GM12892 (cell line): ENCODE measurements around the gene CENPO.

ENCODE experiments used
- POLR2A ChIP-seq: IDR thresholded peaks from 2 replicates; pipeline ENCODE4 v1.6.1; 2011; ENCODE audit warnings: low read depth, low read length, control low read depth
- POLR2AphosphoS5 ChIP-seq: IDR thresholded peaks from 2 replicates; pipeline ENCODE4 v1.6.1; 2011; ENCODE audit warnings: low read depth, low read length, control low read depth
- TAF1 ChIP-seq: IDR thresholded peaks from 2 replicates; pipeline ENCODE4 v1.6.1; 2011; ENCODE audit warnings: low read depth, mild to moderate bottlenecking, control low read depth, low read length, borderline replicate concordance

DNA sequence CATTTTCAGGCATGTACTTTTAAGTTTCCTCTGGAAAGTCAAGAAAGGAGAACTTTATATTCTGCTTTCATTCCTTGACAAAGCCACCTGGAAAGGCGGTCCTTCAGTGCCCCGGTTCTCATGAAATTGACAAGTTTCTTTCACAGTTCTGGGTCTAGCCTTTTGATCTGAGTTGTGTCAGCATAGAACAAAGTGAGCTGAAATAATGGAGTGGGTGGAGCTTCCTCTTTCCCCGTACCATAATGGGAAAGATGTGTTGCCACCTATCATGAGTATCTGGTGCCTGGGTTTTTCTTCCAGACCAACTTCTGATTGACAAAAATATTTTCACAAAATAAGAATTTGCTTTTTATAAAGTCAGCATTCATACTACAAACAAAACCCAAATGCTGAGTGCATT is 49.3 kb upstream of the CENPO start:
- TF ChIP-seq POLR2AphosphoS5 (no peak), POLR2A (no peak), TAF1 (no peak)
